ENCODE results near the gene MTMR10. TPM values are rescaled to one million over a fixed set of nuclear protein-coding genes. Genes with fewer than 3 reads are reported as not detected.

Gene MTMR10
- polyA plus RNA-seq, 1 experiment: 13.7 TPM

- Histone ChIP-seq H3K36me3 (ENCODE audit: control insufficient read depth, insufficient read depth, low read length) (peaks cover 21% of the 10 kb centered on the region), H3K4me3 (ENCODE audit: low read depth, low read length) (no peak overlapping the region), H3K27me3 (ENCODE audit: control insufficient read depth, insufficient read depth, low read length) (no peaks in the 10 kb centered on the region)
- POLR2A ChIA-PET: no interaction called here
- CTCF ChIA-PET: no interaction called here
- no peak for DNase-seq (ENCODE audit: low read depth)
- no peak for TF ChIP-seq CTCF (IDR thresholded peaks at IDR 0.05; ENCODE audit: insufficient read depth, low read depth, low read length)
Observed at GRCh38 chr15:30940359-30940758, 51.1 kb downstream of the MTMR10 start.

DNA sequence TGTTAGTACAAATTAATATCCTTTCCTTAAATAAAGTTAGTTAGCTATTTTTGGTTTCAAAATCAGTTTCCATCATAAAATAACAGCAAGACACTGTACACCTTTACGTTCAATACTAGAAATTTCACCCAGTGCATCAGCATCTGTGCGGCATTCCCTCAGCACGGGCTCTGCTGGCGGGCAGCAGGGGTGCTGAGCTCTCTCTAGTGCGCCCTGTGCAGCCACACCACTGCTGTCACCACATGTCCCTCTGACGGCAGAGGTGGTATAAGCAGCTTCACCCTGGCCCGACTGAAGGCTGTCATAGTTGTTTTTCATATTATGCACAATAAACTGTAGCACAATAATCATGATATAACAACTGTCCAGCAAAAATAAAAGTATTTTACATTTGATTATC is 52.3 kb downstream of the MTMR10 start:
- Histone ChIP-seq H3K4me3 (ENCODE audit: low read depth, low read length) (no peak overlapping the region), H3K36me3 (ENCODE audit: control insufficient read depth, insufficient read depth, low read length) (peaks cover 21% of the 10 kb centered on the region), H3K27me3 (ENCODE audit: control insufficient read depth, insufficient read depth, low read length) (no peaks in the 10 kb centered on the region)
- no peak for DNase-seq (ENCODE audit: low read depth)
- CTCF ChIA-PET: interaction anchor here (0.9 kb wide), 1 partner anchor 190 kb away, joined by 5 read pairs; no protein-coding TSS in a partner anchor
- POLR2A ChIA-PET: interaction anchor here (0.6 kb wide), 1 partner anchor 188 kb away, joined by 3 read pairs; no protein-coding TSS in a partner anchor
- no peak for TF ChIP-seq CTCF (IDR thresholded peaks at IDR 0.05; ENCODE audit: insufficient read depth, low read depth, low read length)

GRCh38 chr15:30933293-30933692 is 58.1 kb downstream of the MTMR10 start:
- Histone ChIP-seq H3K36me3 (ENCODE audit: control insufficient read depth, insufficient read depth, low read length) (peaks cover 7% of the 10 kb centered on the region), H3K27me3 (ENCODE audit: control insufficient read depth, insufficient read depth, low read length) (no peaks in the 10 kb centered on the region), H3K4me3 (ENCODE audit: low read depth, low read length) (no peak overlapping the region)
- TF ChIP-seq CTCF (IDR thresholded peaks at IDR 0.05; ENCODE audit: insufficient read depth, low read depth, low read length): no peak
- POLR2A ChIA-PET: no interaction called here
- CTCF ChIA-PET: no interaction called here
- no peak for DNase-seq (ENCODE audit: low read depth)

DNA sequence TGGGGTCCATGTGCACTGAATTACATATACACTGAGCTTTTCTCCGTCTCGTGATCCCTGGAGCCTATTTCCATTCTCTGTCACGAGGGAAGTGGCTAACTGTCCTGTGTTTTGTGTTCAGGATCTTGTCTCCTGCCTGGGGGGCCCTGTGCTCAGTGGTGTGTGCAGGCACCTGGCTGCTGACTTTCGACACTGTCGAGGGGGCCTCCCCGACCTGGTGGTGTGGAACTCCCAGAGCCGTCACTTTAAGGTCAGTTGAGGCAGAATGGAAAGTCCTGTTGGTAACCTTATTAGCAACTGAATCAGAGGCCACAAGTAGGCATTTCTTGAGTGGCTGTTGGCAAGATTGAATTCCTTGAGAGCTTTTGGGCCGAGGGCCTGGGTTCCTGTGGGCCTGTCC is 61.0 kb downstream of the MTMR10 start:
- POLR2A ChIA-PET: no interaction called here
- DNase-seq (ENCODE audit: low read depth): no peak
- H3K4me3 ChIP-seq (ENCODE audit: low read depth, low read length): no peak overlapping the region
- CTCF ChIA-PET: no interaction called here
- peaks cover 13% of the 10 kb centered on the region for H3K36me3 ChIP-seq (ENCODE audit: control insufficient read depth, insufficient read depth, low read length)
- TF ChIP-seq CTCF (IDR thresholded peaks at IDR 0.05; ENCODE audit: insufficient read depth, low read depth, low read length): no peak
- no peaks in the 10 kb centered on the region for H3K27me3 ChIP-seq (ENCODE audit: control insufficient read depth, insufficient read depth, low read length)

DNA sequence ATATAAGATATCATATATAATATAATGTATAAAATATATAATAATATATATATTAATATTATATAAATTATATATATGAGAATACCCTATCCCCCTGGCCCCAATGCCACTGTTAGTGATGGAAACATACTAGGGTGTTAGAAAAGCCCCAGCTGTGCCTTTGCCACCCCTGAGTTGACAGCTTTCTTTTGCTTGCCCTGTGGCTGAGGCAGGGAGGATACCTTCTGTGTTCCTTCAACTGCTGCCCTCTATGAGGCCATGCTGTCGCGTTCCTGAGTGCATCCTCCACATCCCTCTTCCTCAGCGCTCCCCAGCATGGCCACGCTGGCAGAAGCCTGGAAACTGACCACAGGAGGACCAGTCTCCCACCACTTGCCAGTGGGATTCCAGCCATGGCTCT is 61.4 kb downstream of the MTMR10 start:
- ChIA-PET POLR2A (no interaction called here), CTCF (no interaction called here)
- Histone ChIP-seq H3K36me3 (ENCODE audit: control insufficient read depth, insufficient read depth, low read length) (peaks cover 13% of the 10 kb centered on the region), H3K4me3 (ENCODE audit: low read depth, low read length) (no peak overlapping the region), H3K27me3 (ENCODE audit: control insufficient read depth, insufficient read depth, low read length) (no peaks in the 10 kb centered on the region)
- TF ChIP-seq CTCF (IDR thresholded peaks at IDR 0.05; ENCODE audit: insufficient read depth, low read depth, low read length): no peak
- DNase-seq (ENCODE audit: low read depth): no peak
